ENCODE results near the gene TMEM156.

DNA sequence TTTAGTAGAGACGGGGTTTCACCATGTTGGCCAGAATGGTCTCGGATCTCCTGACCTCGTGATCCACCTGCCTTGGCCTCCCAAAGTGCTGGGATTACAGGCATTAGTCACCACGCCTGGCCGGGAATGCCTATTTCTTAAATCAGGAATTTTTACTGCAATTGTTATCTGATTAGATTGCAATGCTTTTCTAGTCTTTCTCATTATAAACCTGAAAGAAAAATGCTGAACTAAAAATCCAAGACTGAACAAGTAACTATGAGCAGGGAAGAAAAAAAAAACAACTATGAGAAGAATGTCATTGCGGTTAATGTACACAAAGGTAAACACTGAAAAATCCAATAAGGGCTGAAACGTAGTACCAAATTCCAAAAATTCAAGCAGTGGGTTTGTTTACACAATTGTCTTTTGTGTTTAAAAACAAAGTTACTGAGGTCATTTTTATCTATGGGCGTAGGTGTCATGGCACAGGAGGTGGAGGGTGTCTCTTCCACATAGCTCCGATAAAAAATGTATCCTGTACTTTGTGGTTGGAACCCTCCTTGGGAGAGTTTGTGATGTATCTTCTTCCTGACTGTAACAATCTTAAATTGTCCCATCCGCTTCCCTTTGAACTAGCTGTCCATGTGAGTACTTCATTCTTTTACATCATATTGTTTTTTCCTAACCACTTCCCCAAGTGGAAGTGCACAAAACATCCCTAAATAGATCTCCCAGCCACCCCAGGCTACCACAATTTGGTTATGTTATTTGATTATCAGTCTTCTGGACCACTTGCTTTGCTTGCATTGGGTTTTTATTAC is 11.1 kb upstream of the TMEM156 start:
- TF ChIP-seq, protein P1, sequence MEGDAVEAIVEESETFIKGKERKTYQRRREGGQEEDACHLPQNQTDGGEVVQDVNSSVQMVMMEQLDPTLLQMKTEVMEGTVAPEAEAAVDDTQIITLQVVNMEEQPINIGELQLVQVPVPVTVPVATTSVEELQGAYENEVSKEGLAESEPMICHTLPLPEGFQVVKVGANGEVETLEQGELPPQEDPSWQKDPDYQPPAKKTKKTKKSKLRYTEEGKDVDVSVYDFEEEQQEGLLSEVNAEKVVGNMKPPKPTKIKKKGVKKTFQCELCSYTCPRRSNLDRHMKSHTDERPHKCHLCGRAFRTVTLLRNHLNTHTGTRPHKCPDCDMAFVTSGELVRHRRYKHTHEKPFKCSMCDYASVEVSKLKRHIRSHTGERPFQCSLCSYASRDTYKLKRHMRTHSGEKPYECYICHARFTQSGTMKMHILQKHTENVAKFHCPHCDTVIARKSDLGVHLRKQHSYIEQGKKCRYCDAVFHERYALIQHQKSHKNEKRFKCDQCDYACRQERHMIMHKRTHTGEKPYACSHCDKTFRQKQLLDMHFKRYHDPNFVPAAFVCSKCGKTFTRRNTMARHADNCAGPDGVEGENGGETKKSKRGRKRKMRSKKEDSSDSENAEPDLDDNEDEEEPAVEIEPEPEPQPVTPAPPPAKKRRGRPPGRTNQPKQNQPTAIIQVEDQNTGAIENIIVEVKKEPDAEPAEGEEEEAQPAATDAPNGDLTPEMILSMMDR (IDR thresholded peaks at IDR 0.05) = no peak
- no peak for TF ChIP-seq POLR2AphosphoS5 (IDR thresholded peaks at IDR 0.05)

Measured in breast epithelium (tissue), 3 donors.